ENCODE data around the gene EVA1B. TPM values are rescaled to one million over a fixed set of nuclear protein-coding genes. Genes with fewer than 3 reads are reported as not detected.

Gene EVA1B
- total and polyA plus RNA-seq, 2 of the 4 experiments (the other 2 are of a cell fraction) = 49.8 to 64.6 TPM

- H3K14ac ChIP-seq (replicated peaks; ENCODE audit: low read depth, low read length) = no peak overlapping the region
- no peak overlapping the region for H4K8ac ChIP-seq (ENCODE audit: low read depth in 2 of 2, low read length in 2 of 2)
- H3K27ac ChIP-seq (ENCODE audit: insufficient read depth, low read length) = no peak overlapping the region
- BruUV-seq (replicated peaks) = no TSS peak
- ChIA-PET CTCF (interaction anchor here (0.6 to 1.8 kb wide), 2 partner anchors 13 to 164 kb away, joined by 3 to 4 read pairs; no protein-coding TSS in a partner anchor), POLR2A (ENCODE audit: unreplicated experiment) (interaction anchor here (0.6 kb wide), 1 partner anchor 73 kb away, joined by 7 read pairs; no protein-coding TSS in a partner anchor)
- no peak overlapping the region for H3K9ac ChIP-seq (ENCODE audit: low read depth, low read length)
- intact Hi-C loops (cut with micrococcal nuclease) = no loop called here
- peaks cover 53% of the 10 kb centered on the region for H3K36me3 ChIP-seq (ENCODE audit: control insufficient read depth, insufficient read depth, low read length)
- DNase-seq = no peak
- H2BK20ac ChIP-seq (ENCODE audit: low read depth, low read length) = no peak overlapping the region
- H3K27me3 ChIP-seq (ENCODE audit: control insufficient read depth, insufficient read depth, low read length) = no peaks in the 10 kb centered on the region
- no peak overlapping the region for H3K18ac ChIP-seq (ENCODE audit: low read depth, low read length)
- no peak overlapping the region for H2AFZ ChIP-seq (replicated peaks; ENCODE audit: low read length, poor library complexity)
- no peak overlapping the region for H3K23ac ChIP-seq (ENCODE audit: low read depth, low read length)
- H3K9me3 ChIP-seq (ENCODE audit: control insufficient read depth, insufficient read depth, low read length) = no peaks in the 10 kb centered on the region
- H3K4me2 ChIP-seq (ENCODE audit: low read depth, low read length) = no peak overlapping the region
- peaks cover 25 to 59% of the 10 kb centered on the region in 2 experiments for H3K79me1 ChIP-seq (ENCODE audit: low read depth in 1 of 2, low read length in 2 of 2)
- no peaks in the 10 kb centered on the region for H3K4me1 ChIP-seq (ENCODE audit: control insufficient read depth, insufficient read depth, low read length)
- TF ChIP-seq SMC3 (IDR thresholded peaks at IDR 0.05; ENCODE audit: low read depth, low read length) (no peak), CEBPB (IDR thresholded peaks at IDR 0.05; ENCODE audit: low read depth, low read length) (0 out of 2 replicates have a peak, but pooled peaks have one; percentile 19)
- peaks cover 18% of the 10 kb centered on the region; the same call in 1 of the 2 replicates for H4K20me1 ChIP-seq (ENCODE audit: insufficient read depth, low read length)
- H4K91ac ChIP-seq (ENCODE audit: insufficient read depth, low read depth, low read length) = no peak overlapping the region
- dilution Hi-C loops (cut with HindIII; ENCODE audit: low sequenced_read_pairs, unreplicated experiment) = no loop called here
- H2BK120ac ChIP-seq (ENCODE audit: low read depth, low read length) = no peak overlapping the region
- H3K9me1 ChIP-seq (ENCODE audit: insufficient read depth, low read length) = peaks cover 5% of the 10 kb centered on the region; the same call in 1 of the 2 replicates
- H2BK15ac ChIP-seq (ENCODE audit: low read depth, low read length) = no peak overlapping the region
- H3K4me3 ChIP-seq (ENCODE audit: insufficient read depth, low read depth, low read length) = no peak overlapping the region
- no peak overlapping the region for H2BK5ac ChIP-seq (ENCODE audit: low read depth, low read length, poor library complexity, severe bottlenecking)
- no peak overlapping the region for H2AK5ac ChIP-seq (ENCODE audit: low read depth, low read length)
- no peak overlapping the region for H3K4ac ChIP-seq (ENCODE audit: low read depth, low read length)
- WGBS, 2 experiments (ENCODE audit: extremely low coverage in 2 of 2, insufficient read length in 1 of 2) = 100% methylated on average over 2 of the region's 5 CpGs; no CpG with 5 or more reads in 1 of the 2 experiments
- in situ Hi-C loops (cut with MboI; ENCODE audit: low sequenced_read_pairs) = no loop called here
- no peak overlapping the region for H2AK9ac ChIP-seq (replicated peaks; ENCODE audit: low read depth, low read length, poor library complexity)
- H4K5ac ChIP-seq (ENCODE audit: low read depth, low read length) = no peak overlapping the region; the same call in 1 of the 2 replicates
- H3K56ac ChIP-seq (ENCODE audit: extremely low read depth, insufficient read depth, low read length) = no peak overlapping the region
- ATAC-seq (ENCODE audit: low read depth) = no peak
Observed at GRCh38 chr1:36298640-36299039, 24.8 kb downstream of the EVA1B start.

All from IMR-90 (cell line).